ACHN (cell line): ENCODE data around the gene A2ML1.
"Not testable (repeated sequence)": the region's sequence is repeated elsewhere in the genome, so short reads cannot be mapped to it uniquely, and the experiment has no call there.

ENCODE experiments used
- DNase-seq: peaks from one replicate; pipeline ENCODE4 v3.0.0-alpha.2; 2015
- in situ Hi-C: cut with HindIII; loops from 2 replicates; pipeline ENCODE4 v1.10.0; 2017; ENCODE audit warnings: low sequenced_read_pairs, low pct_ligation_motif_present, low pct_unique_long_range_greater_than_20kb

Gene A2ML1

GRCh38 chr12:8822298-8822697 lies at the start of gene A2ML1:
Gene A2ML1 (plus strand): TSS chr12:8822621. CDS start chr12:8822652, 31 bp downstream.
- in situ Hi-C loops: no loop called here
- DNase-seq: no peak

GRCh38 chr12:8773461-8773860 lies 49.0 kb upstream of the A2ML1 start:
- in situ Hi-C loops: no loop called here
- no peak for DNase-seq

GRCh38 chr12:8779281-8779680 lies 43.1 kb upstream of the A2ML1 start:
- in situ Hi-C loops: no loop called here
- DNase-seq: no peak

GRCh38 chr12:8779862-8780261 lies 42.6 kb upstream of the A2ML1 start:
- no peak for DNase-seq

GRCh38 chr12:8780389-8780788 lies 42.0 kb upstream of the A2ML1 start:
- DNase-seq: peak; percentile 60
- in situ Hi-C loops: no loop called here

More at GRCh38 chr12:8779862-8780261, 42.6 kb upstream of the A2ML1 start:
- in situ Hi-C loops: no loop called here

GRCh38 chr12:8781381-8782127 lies 40.9 kb upstream of the A2ML1 start:
- in situ Hi-C loops: no loop called here
- DNase-seq: no peak

- in situ Hi-C loops: no loop called here
- no peak for DNase-seq
Measured at GRCh38 chr12:8784290-8784888, 38.0 kb upstream of the A2ML1 start.

GRCh38 chr12:8785499-8785898 lies 36.9 kb upstream of the A2ML1 start:
- in situ Hi-C loops: no loop called here
- DNase-seq: no peak

GRCh38 chr12:8787206-8787605 lies 35.2 kb upstream of the A2ML1 start:
- in situ Hi-C loops, DNase-seq: not testable (repeated sequence)

GRCh38 chr12:8788706-8789105 lies 33.7 kb upstream of the A2ML1 start:
- in situ Hi-C loops, DNase-seq: not testable (repeated sequence)

- in situ Hi-C loops, DNase-seq: not testable (repeated sequence)
Measured at GRCh38 chr12:8789341-8790013, 32.9 kb upstream of the A2ML1 start.

GRCh38 chr12:8793226-8793625 lies 29.2 kb upstream of the A2ML1 start:
- in situ Hi-C loops: not testable (repeated sequence)

GRCh38 chr12:8794611-8795010 lies 27.8 kb upstream of the A2ML1 start:
- DNase-seq, in situ Hi-C loops: not testable (repeated sequence)

More at GRCh38 chr12:8793226-8793625, 29.2 kb upstream of the A2ML1 start:
- DNase-seq: not testable (repeated sequence)

GRCh38 chr12:8796831-8797626 lies 25.4 kb upstream of the A2ML1 start:
- DNase-seq: no peak
- in situ Hi-C loops: no loop called here

GRCh38 chr12:8801213-8801612 lies 21.2 kb upstream of the A2ML1 start:
- in situ Hi-C loops, DNase-seq: not testable (repeated sequence)

- DNase-seq, in situ Hi-C loops: not testable (repeated sequence)
Measured at GRCh38 chr12:8804833-8805232, 17.6 kb upstream of the A2ML1 start.

GRCh38 chr12:8805487-8805886 lies 16.9 kb upstream of the A2ML1 start:
- in situ Hi-C loops, DNase-seq: not testable (repeated sequence)

- DNase-seq, in situ Hi-C loops: not testable (repeated sequence)
Measured at GRCh38 chr12:8807084-8807483, 15.3 kb upstream of the A2ML1 start.

- DNase-seq, in situ Hi-C loops: not testable (repeated sequence)
Measured at GRCh38 chr12:8810112-8810511, 12.3 kb upstream of the A2ML1 start.
